ENCODE results near the gene AKR1C8.

Gene AKR1C8

GRCh38 chr10:5107860-5108526, 77.0 kb downstream of the AKR1C8 start:
- no peak for DNase-seq

GRCh38 chr10:5106553-5106952, 78.4 kb downstream of the AKR1C8 start:
- DNase-seq: no peak

DNA sequence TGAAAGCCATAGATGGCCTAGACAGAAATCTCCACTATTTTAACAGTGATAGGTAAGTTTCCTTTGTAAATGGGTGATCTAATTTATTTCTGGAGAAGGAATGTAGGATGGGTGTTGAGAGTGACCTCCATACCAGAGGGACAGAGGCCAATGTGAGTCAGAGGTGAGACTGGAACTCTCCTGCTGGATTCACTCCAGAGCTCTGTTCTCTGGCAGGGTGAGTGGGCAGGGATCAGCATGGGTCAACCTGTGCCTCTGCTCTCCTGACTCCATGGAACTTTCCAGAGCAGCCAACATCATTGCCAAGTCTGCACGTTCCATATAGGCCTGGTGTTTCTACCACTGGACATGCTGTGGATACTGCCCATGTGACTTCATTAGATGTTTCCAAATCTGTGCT, 79.3 kb downstream of the AKR1C8 start:
- no peak for DNase-seq
